ENCODE measurements around the gene LAMA3. TPM values are rescaled to one million over a fixed set of nuclear protein-coding genes. Genes with fewer than 3 reads are reported as not detected.

The LAMA3 gene
- total and polyA plus RNA-seq, 2 of the 13 experiments (the other 11 are each of a cell fraction or from before 2014, with no cell fraction given) = 0.45 to 2.2 TPM

- WGBS (ENCODE audit: low lambda C conversion rate) = 68% methylated on average over 2 of the region's 2 CpGs
- Histone ChIP-seq H3K9me3 (ENCODE audit: low read length) (no peaks in the 10 kb centered on the region), H3K4me3 (replicated peaks in 1 of 3; ENCODE audit: insufficient read depth in 1 of 3, low read depth in 2 of 3, low read length in 3 of 3) (no peak overlapping the region), H3K27ac (ENCODE audit: extremely low read length, insufficient read depth, low read length) (no peak overlapping the region), H3K4me2 (ENCODE audit: low read depth, low read length) (no peak overlapping the region), H3K9ac (ENCODE audit: insufficient read depth, low read depth, low read length) (no peak overlapping the region), H3K4me1 (ENCODE audit: insufficient read depth, low read length) (0 out of 2 replicates have a peak, but pooled peaks cover under 1% of the 10 kb centered on the region), H4K20me1 (ENCODE audit: insufficient read depth, low read length) (no peaks in the 10 kb centered on the region), H2AFZ (ENCODE audit: low read length) (no peak overlapping the region), H3K36me3 (replicated peaks in 1 of 2; ENCODE audit: control insufficient read depth in 1 of 2, insufficient read depth in 2 of 2, low read length in 2 of 2) (no peaks in the 10 kb centered on the region), H3K79me2 (ENCODE audit: insufficient read depth, low read length) (no peaks in the 10 kb centered on the region), H3K27me3 (ENCODE audit: control insufficient read depth in 1 of 2, insufficient read depth in 2 of 2, low read length in 2 of 2) (peaks cover 2 to 7% of the 10 kb centered on the region in 2 experiments; a peak in 3 of 5 replicates)
- in situ Hi-C loops (cut with HindIII; ENCODE audit: extremely low pct_ligation_motif_present, low pct_unique_long_range_greater_than_20kb) (loop anchor here (5.0 to 10.0 kb wide), 2 partner anchors 79 to 186 kb away; no protein-coding TSS in a partner anchor), intact Hi-C loops (cut with micrococcal nuclease; ENCODE audit: unreplicated experiment) (loop anchor here (5.0 to 10.0 kb wide), 3 partner anchors 59 to 416 kb away; no protein-coding TSS in a partner anchor)
- ChIA-PET CTCF (ENCODE audit: low intra/inter-chr PET ratio, low total read pairs) (no interaction called here), POLR2A (no interaction called here)
- ATAC-seq = no peak
- no peak for DNase-seq (ENCODE audit: low spot score)
- no peak for FAIRE-seq
- BruUV-seq (replicated peaks) = no TSS peak
- TF ChIP-seq ZFP82 (CRISPR knock-in tag; IDR thresholded peaks at IDR 0.05; ENCODE audit: borderline replicate concordance) (no peak), ZNF678 (CRISPR knock-in tag; IDR thresholded peaks at IDR 0.05) (no peak), ZNF33A (CRISPR knock-in tag; IDR thresholded peaks at IDR 0.05; ENCODE audit: borderline replicate concordance) (no peak), RXRA (CRISPR knock-in tag; IDR thresholded peaks at IDR 0.05) (no peak), ZNF484 (CRISPR knock-in tag; IDR thresholded peaks at IDR 0.05; ENCODE audit: borderline replicate concordance, low read depth) (no peak), U2AF1 (optimal IDR thresholded peaks at IDR 0.05; ENCODE audit: low read depth, low read length) (no peak), ZNF121 (CRISPR knock-in tag; IDR thresholded peaks at IDR 0.05) (no peak), ZNF672 (CRISPR knock-in tag; IDR thresholded peaks at IDR 0.05) (no peak), RORA (CRISPR knock-in tag; IDR thresholded peaks at IDR 0.05) (no peak), ZNF260 (CRISPR knock-in tag; IDR thresholded peaks at IDR 0.05; ENCODE audit: borderline replicate concordance, low read depth) (no peak), REXO4 (CRISPR knock-in tag; IDR thresholded peaks at IDR 0.05; ENCODE audit: borderline replicate concordance) (no peak)
- TF ChIP-seq, protein P1, sequence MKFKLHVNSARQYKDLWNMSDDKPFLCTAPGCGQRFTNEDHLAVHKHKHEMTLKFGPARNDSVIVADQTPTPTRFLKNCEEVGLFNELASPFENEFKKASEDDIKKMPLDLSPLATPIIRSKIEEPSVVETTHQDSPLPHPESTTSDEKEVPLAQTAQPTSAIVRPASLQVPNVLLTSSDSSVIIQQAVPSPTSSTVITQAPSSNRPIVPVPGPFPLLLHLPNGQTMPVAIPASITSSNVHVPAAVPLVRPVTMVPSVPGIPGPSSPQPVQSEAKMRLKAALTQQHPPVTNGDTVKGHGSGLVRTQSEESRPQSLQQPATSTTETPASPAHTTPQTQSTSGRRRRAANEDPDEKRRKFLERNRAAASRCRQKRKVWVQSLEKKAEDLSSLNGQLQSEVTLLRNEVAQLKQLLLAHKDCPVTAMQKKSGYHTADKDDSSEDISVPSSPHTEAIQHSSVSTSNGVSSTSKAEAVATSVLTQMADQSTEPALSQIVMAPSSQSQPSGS (CRISPR knock-in tag; IDR thresholded peaks at IDR 0.05) = no peak
- TF ChIP-seq, protein P2, sequence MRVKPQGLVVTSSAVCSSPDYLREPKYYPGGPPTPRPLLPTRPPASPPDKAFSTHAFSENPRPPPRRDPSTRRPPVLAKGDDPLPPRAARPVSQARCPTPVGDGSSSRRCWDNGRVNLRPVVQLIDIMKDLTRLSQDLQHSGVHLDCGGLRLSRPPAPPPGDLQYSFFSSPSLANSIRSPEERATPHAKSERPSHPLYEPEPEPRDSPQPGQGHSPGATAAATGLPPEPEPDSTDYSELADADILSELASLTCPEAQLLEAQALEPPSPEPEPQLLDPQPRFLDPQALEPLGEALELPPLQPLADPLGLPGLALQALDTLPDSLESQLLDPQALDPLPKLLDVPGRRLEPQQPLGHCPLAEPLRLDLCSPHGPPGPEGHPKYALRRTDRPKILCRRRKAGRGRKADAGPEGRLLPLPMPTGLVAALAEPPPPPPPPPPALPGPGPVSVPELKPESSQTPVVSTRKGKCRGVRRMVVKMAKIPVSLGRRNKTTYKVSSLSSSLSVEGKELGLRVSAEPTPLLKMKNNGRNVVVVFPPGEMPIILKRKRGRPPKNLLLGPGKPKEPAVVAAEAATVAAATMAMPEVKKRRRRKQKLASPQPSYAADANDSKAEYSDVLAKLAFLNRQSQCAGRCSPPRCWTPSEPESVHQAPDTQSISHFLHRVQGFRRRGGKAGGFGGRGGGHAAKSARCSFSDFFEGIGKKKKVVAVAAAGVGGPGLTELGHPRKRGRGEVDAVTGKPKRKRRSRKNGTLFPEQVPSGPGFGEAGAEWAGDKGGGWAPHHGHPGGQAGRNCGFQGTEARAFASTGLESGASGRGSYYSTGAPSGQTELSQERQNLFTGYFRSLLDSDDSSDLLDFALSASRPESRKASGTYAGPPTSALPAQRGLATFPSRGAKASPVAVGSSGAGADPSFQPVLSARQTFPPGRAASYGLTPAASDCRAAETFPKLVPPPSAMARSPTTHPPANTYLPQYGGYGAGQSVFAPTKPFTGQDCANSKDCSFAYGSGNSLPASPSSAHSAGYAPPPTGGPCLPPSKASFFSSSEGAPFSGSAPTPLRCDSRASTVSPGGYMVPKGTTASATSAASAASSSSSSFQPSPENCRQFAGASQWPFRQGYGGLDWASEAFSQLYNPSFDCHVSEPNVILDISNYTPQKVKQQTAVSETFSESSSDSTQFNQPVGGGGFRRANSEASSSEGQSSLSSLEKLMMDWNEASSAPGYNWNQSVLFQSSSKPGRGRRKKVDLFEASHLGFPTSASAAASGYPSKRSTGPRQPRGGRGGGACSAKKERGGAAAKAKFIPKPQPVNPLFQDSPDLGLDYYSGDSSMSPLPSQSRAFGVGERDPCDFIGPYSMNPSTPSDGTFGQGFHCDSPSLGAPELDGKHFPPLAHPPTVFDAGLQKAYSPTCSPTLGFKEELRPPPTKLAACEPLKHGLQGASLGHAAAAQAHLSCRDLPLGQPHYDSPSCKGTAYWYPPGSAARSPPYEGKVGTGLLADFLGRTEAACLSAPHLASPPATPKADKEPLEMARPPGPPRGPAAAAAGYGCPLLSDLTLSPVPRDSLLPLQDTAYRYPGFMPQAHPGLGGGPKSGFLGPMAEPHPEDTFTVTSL (CRISPR knock-in tag; IDR thresholded peaks at IDR 0.05; ENCODE audit: borderline replicate concordance) = no peak
- TF ChIP-seq, protein P3, sequence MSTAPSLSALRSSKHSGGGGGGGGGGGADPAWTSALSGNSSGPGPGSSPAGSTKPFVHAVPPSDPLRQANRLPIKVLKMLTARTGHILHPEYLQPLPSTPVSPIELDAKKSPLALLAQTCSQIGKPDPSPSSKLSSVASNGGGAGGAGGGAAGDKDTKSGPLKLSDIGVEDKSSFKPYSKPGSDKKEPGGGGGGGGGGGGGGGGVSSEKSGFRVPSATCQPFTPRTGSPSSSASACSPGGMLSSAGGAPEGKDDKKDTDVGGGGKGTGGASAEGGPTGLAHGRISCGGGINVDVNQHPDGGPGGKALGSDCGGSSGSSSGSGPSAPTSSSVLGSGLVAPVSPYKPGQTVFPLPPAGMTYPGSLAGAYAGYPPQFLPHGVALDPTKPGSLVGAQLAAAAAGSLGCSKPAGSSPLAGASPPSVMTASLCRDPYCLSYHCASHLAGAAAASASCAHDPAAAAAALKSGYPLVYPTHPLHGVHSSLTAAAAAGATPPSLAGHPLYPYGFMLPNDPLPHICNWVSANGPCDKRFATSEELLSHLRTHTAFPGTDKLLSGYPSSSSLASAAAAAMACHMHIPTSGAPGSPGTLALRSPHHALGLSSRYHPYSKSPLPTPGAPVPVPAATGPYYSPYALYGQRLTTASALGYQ (CRISPR knock-in tag; IDR thresholded peaks at IDR 0.05) = no peak
- TF ChIP-seq, protein P4, sequence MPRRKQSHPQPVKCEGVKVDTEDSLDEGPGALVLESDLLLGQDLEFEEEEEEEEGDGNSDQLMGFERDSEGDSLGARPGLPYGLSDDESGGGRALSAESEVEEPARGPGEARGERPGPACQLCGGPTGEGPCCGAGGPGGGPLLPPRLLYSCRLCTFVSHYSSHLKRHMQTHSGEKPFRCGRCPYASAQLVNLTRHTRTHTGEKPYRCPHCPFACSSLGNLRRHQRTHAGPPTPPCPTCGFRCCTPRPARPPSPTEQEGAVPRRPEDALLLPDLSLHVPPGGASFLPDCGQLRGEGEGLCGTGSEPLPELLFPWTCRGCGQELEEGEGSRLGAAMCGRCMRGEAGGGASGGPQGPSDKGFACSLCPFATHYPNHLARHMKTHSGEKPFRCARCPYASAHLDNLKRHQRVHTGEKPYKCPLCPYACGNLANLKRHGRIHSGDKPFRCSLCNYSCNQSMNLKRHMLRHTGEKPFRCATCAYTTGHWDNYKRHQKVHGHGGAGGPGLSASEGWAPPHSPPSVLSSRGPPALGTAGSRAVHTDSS (CRISPR knock-in tag; conservative IDR thresholded peaks at IDR 0.05) = no peak
Observed at GRCh38 chr18:23701017-23701416, 11.8 kb downstream of the LAMA3 start.
